NCI-H1417 treated with DMSO at 0.1 percent for 48 hours (cell line): ENCODE measurements around the gene C2orf81.
"Not testable (repeated sequence)": the region's sequence is repeated elsewhere in the genome, so short reads cannot be mapped to it uniquely, and the experiment has no call there.

Experiments
- DNase-seq: peaks from one replicate; lab custom pipeline; 2025; lab: John Stamatoyannopoulos, UW

C2orf81 gene

GRCh38 chr2:74423231-74424095, 2.0 kb upstream of the C2orf81 start:
- DNase-seq, result no peak

GRCh38 chr2:74420443-74421103, 846 bp downstream of the C2orf81 start:
- DNase-seq, result not testable (repeated sequence)

GRCh38 chr2:74420006-74420405, 1.4 kb downstream of the C2orf81 start:
- no peak for DNase-seq

- no peak for DNase-seq
These were observed 2.1 kb downstream of the C2orf81 start for GRCh38 chr2:74419345-74419744.

- DNase-seq, result no peak
These were observed 3.1 kb downstream of the C2orf81 start for GRCh38 chr2:74418312-74418711.

- no peak for DNase-seq
These were observed 3.7 kb downstream of the C2orf81 start for GRCh38 chr2:74417763-74418162.

- DNase-seq, result no peak
These were observed 4.2 kb downstream of the C2orf81 start for GRCh38 chr2:74417197-74417596.

GRCh38 chr2:74416778-74417177, 4.6 kb downstream of the C2orf81 start:
- no peak for DNase-seq

GRCh38 chr2:74415762-74416395, 5.5 kb downstream of the C2orf81 start:
- no peak for DNase-seq

- DNase-seq, result no peak
These were observed 6.3 kb downstream of the C2orf81 start for GRCh38 chr2:74414881-74415761.

- no peak for DNase-seq
These were observed 7.0 kb downstream of the C2orf81 start for GRCh38 chr2:74414441-74414840.

- DNase-seq, result no peak
These were observed 8.3 kb downstream of the C2orf81 start for GRCh38 chr2:74413001-74413698.

- no peak for DNase-seq
These were observed 13.7 kb downstream of the C2orf81 start for GRCh38 chr2:74407682-74408081.

- no peak for DNase-seq
These were observed 15.4 kb downstream of the C2orf81 start for GRCh38 chr2:74406035-74406434.

GRCh38 chr2:74401891-74402290, 19.5 kb downstream of the C2orf81 start:
- DNase-seq, result no peak

- no peak for DNase-seq
These were observed 21.6 kb downstream of the C2orf81 start for GRCh38 chr2:74399785-74400184.

GRCh38 chr2:74396149-74396548, 25.3 kb downstream of the C2orf81 start:
- no peak for DNase-seq

GRCh38 chr2:74393525-74393924, 27.9 kb downstream of the C2orf81 start:
- DNase-seq, result no peak

GRCh38 chr2:74392449-74392743, 29.0 kb downstream of the C2orf81 start:
- no peak for DNase-seq

GRCh38 chr2:74391580-74392448, 29.6 kb downstream of the C2orf81 start:
- peak; percentile 85 for DNase-seq

- DNase-seq, result no peak
These were observed 30.2 kb downstream of the C2orf81 start for GRCh38 chr2:74391209-74391579.
